Measurements from ENCODE around the gene MCF2L.

- TF ChIP-seq CTCF (IDR thresholded peaks at IDR 0.05), result no peak
- no peak for TF ChIP-seq POLR2AphosphoS5 (IDR thresholded peaks at IDR 0.05)
- TF ChIP-seq EP300 (IDR thresholded peaks at IDR 0.05), result no peak
- TF ChIP-seq POLR2A (IDR thresholded peaks at IDR 0.05), result no peak
Measured at GRCh38 chr13:113086991-113087922, 118.2 kb downstream of the MCF2L start.
